BJ (cell line): ENCODE results near the gene RECQL. TPM values are rescaled to one million over a fixed set of nuclear protein-coding genes. Genes with fewer than 3 reads are reported as not detected.

Experiments
- CTCF ChIA-PET: fragments of 350-600 bp; formaldehyde crosslinking; extraction: SDS; loops from one replicate; lab custom pipeline; 2021; ENCODE audit warnings: antibody characterized with exemption, inconsistent platforms; lab: Yijun Ruan, JAX
- POLR2A ChIA-PET: fragments of 300-600 bp; sonication (Branson Sonifier 250); formaldehyde crosslinking; extraction: SDS; loops from one replicate; lab custom pipeline; 2021; ENCODE audit warnings: antibody characterized with exemption; lab: Charles Lee
- DNase-seq: peaks from one replicate; pipeline ENCODE4 v3.0.0-alpha.2; 2011; ENCODE audit warnings: low read depth
- H3K27me3 ChIP-seq: 2 replicates; pipeline ENCODE4 v1.6.0; 2011; ENCODE audit warnings: low read length; ENCODE audit not compliant: control insufficient read depth, insufficient read depth
- H3K36me3 ChIP-seq: 2 replicates; pipeline ENCODE4 v1.5.1; 2011; ENCODE audit warnings: low read length; ENCODE audit not compliant: control insufficient read depth, insufficient read depth
- H3K4me3 ChIP-seq: 2 replicates; pipeline ENCODE4 v1.5.1; 2011; ENCODE audit warnings: low read depth, mild to moderate bottlenecking, control low read depth, low read length
- polyA plus RNA-seq: library from polyadenylated mRNA; depleted of rRNA; stranded (reverse); fragments of >200 nt; gene quantifications from 2 replicates; pipeline ENCODE4 v1.2.3, GENCODE V29; 2011
- TF ChIP-seq, protein P1 (sequence below): IDR thresholded peaks from 2 replicates; pipeline ENCODE4 v1.5.1; 2011; ENCODE audit warnings: low read depth, mild to moderate bottlenecking, control low read depth, inconsistent platforms, low read length, moderate library complexity; ENCODE audit not compliant: insufficient read depth

RECQL gene
- polyA plus RNA-seq, 1 experiment: 17.6 TPM

DNA sequence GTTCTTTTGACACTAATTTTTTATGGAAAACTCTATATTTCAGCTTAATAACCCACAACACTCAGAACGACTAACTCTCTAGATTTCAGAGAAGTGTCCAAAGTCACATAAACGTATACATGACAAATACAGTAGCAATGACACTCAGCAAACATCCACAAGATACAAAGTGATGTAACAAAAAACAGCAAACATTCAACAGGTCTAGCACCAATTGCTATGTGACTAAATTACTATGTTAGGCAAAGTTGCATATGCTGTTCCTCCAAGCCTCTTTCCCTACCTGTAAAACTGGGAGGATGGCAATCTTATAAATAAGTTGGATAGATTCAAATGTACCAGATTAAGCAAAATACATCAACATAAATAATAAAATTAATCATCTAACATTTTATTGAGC, 1.7 kb downstream of the RECQL start:
- CTCF ChIA-PET: no interaction called here
- POLR2A ChIA-PET: no interaction called here
- no peak for DNase-seq
- Histone ChIP-seq H3K27me3 (no peaks in the 10 kb centered on the region), H3K4me3 (no peak overlapping the region), H3K36me3 (peaks cover 5% of the 10 kb centered on the region)
- TF ChIP-seq, protein P1, sequence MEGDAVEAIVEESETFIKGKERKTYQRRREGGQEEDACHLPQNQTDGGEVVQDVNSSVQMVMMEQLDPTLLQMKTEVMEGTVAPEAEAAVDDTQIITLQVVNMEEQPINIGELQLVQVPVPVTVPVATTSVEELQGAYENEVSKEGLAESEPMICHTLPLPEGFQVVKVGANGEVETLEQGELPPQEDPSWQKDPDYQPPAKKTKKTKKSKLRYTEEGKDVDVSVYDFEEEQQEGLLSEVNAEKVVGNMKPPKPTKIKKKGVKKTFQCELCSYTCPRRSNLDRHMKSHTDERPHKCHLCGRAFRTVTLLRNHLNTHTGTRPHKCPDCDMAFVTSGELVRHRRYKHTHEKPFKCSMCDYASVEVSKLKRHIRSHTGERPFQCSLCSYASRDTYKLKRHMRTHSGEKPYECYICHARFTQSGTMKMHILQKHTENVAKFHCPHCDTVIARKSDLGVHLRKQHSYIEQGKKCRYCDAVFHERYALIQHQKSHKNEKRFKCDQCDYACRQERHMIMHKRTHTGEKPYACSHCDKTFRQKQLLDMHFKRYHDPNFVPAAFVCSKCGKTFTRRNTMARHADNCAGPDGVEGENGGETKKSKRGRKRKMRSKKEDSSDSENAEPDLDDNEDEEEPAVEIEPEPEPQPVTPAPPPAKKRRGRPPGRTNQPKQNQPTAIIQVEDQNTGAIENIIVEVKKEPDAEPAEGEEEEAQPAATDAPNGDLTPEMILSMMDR: no peak

DNA sequence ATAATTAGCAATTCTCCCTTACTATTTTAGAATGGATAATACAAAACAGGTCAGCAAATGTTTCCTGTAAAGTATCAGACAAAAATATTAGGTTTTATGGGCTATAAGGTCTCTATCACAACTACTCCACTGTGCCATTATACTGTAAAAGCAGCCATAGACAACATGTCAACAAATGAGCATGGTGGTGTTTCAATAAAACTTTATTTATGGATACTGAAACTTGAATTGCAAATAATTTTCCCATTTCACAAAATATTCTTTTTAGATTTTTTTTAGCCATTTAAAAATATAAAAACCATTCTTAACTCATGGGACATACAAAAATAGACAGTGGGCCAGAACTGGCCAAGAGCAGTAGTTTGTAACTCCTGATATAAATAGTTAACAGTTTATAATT, 15.4 kb downstream of the RECQL start:
- POLR2A ChIA-PET: no interaction called here

DNA sequence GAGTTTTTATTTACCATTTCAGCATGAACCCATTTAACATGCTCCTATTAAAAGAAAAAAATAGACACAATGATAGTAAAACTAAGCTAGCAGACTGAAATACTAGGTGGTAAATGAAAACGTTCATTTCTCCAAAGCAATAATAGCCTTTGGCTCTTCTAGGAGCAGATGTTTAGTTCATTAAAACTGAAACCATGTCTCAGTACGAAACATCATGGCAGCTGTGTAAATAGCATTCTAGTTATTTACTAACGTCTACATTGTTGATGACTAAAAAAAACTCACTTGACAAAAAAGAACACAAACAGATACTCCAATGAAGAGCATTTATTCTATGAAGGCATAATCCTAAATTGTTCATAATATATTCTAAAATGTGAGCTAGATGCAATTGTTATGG, 17.9 kb downstream of the RECQL start:
- TF ChIP-seq, protein P1: no peak
- CTCF ChIA-PET: no interaction called here
- DNase-seq: no peak
- no peak overlapping the region for H3K4me3 ChIP-seq
- peaks cover 11% of the 10 kb centered on the region for H3K36me3 ChIP-seq
- POLR2A ChIA-PET: no interaction called here
- H3K27me3 ChIP-seq: no peaks in the 10 kb centered on the region

More for the DNA sequence above, 15.4 kb downstream of the RECQL start:
- Histone ChIP-seq H3K27me3 (no peaks in the 10 kb centered on the region), H3K4me3 (no peak overlapping the region), H3K36me3 (peaks cover 6% of the 10 kb centered on the region)
- TF ChIP-seq, protein P1: no peak
- CTCF ChIA-PET: interaction anchor here (1.2 kb wide), 1 partner anchor 10 kb away, joined by 4 read pairs; no protein-coding TSS in a partner anchor
- DNase-seq: no peak

DNA sequence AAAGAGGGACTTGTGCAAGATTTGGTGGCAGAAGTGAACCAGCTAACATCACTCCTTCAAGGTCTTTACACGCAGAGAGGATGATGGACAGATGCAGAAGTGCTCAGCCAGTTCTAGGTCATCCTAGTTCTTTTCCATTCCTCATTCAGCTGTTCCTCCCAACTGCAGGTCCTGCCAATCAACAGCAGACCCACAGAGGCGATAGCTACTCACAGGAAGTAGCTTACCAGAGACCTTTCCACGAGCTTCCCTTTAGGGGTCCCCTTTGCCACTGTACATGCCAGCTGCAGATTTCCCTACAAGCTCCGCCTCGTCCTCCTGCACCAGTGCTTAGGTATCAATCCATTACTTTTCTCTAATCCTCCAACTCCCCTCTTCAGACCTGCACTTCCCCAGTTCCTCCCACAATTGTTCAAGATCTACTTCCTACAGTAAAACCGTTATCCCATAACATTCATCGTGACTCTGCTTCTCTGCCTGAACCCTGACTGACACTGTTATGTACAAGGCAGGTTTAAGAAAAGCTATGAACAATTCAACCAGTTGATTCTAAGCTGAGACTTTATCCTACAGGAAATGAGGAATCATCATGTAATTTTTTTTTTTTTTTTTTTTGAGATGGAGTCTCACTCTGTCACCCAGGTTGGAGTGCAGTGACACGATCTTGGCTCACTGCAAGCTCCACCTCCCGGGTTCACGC, 22.5 kb downstream of the RECQL start:
- H3K36me3 ChIP-seq: peaks cover 12% of the 10 kb centered on the region
- no peak for DNase-seq
- H3K27me3 ChIP-seq: no peaks in the 10 kb centered on the region
- no peak overlapping the region for H3K4me3 ChIP-seq
- TF ChIP-seq, protein P1: no peak
- ChIA-PET CTCF (no interaction called here), POLR2A (no interaction called here)

DNA sequence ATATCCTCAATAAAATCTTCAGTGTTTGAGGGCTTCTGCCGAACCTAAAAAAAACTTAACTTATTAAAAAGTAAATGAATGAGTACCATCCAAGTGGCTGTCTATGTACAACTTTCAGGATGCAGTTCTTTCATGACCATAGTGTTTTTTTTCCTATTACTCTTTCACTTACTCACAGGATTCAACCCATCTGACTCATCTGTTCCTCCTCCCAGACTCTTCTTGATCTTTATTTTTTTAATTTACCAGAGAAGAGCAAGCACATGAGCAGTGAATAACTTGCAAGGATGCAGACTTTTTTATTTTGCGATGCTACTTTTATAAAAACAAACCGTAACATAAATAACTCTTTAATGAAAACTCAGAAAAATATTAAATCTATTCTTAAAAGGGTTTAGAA, 24.5 kb downstream of the RECQL start:
- ChIA-PET POLR2A (no interaction called here), CTCF (no interaction called here)
- Histone ChIP-seq H3K36me3 (peaks cover 11% of the 10 kb centered on the region), H3K4me3 (no peak overlapping the region), H3K27me3 (no peaks in the 10 kb centered on the region)
- TF ChIP-seq, protein P1: no peak
- peak; percentile 22 for DNase-seq
